Transverse colon (tissue), 4 donors: ENCODE measurements around the gene SIX3. TPM values are rescaled to one million over a fixed set of nuclear protein-coding genes. Genes with fewer than 3 reads are reported as not detected.

Source experiments
- DNase-seq: peaks from one replicate; pipeline ENCODE4 v3.0.0-alpha.2; 2019
- H3K27ac ChIP-seq, 4 donors: fragments of 200-600 bp; sonication (generic); 2 replicates each; pipeline ENCODE4 v1.5.1; 2016 to 2018; ENCODE audit warnings: inconsistent platforms in 4 of 4
- H3K27me3 ChIP-seq: fragments of 200-600 bp; sonication (generic); 2 replicates; pipeline ENCODE4 v1.5.1; 2017; ENCODE audit warnings: inconsistent platforms
- H3K36me3 ChIP-seq, 4 donors: fragments of 200-600 bp; sonication (generic); 2 replicates each; pipeline ENCODE4 v1.5.1; 2017 to 2019; ENCODE audit warnings: inconsistent platforms in 4 of 4
- H3K4me1 ChIP-seq, 4 donors: fragments of 200-600 bp; sonication (generic); 2 replicates each; pipeline ENCODE4 v1.5.1; 2017 to 2020; ENCODE audit warnings: inconsistent platforms in 4 of 4
- H3K4me3 ChIP-seq, 4 donors: fragments of 200-600 bp; sonication (generic); 1 replicate in 1 of 4; 2 replicates in 3 of 4; pipeline versions ENCODE4 v1.5.1 to v1.6.1; 2017 to 2019; ENCODE audit warnings: inconsistent platforms in 4 of 4
- H3K9me3 ChIP-seq, 2 donors: fragments of 200-600 bp; sonication (generic); 2 replicates each; pipeline ENCODE4 v1.5.1; 2017 to 2019; ENCODE audit warnings: inconsistent platforms in 2 of 2
- EP300 ChIP-seq: sonication (generic); formaldehyde crosslinking; IDR thresholded peaks from one replicate; pipeline ENCODE4 v1.6.1; 2017; ENCODE audit warnings: antibody characterized with exemption, low read depth
- POLR2A ChIP-seq: fragments of 450-650 bp; IDR thresholded peaks from one replicate; pipeline ENCODE4 v1.6.1; 2016; ENCODE audit warnings: antibody characterized with exemption, mild to moderate bottlenecking, moderate library complexity
- POLR2AphosphoS5 ChIP-seq, 3 donors: sonication (generic); formaldehyde crosslinking; IDR thresholded peaks; one replicate each; pipeline ENCODE4 v1.6.1; 2016; ENCODE audit warnings: antibody characterized with exemption in 3 of 3
- WGBS, 2 donors: methylation state at CpG; one replicate each; pipeline ENCODE4 v1.1.5; 2018; ENCODE audit warnings: low coverage in 1 of 2; 5-methylcytosine and 5-hydroxymethylcytosine counted together
- in situ Hi-C, 4 donors: fragments of 200-750 bp; cut with MboI; loops; one replicate each; pipeline versions ENCODE4 v1.15.0 to v1.15.1; 2017; ENCODE audit warnings: low sequenced_read_pairs in 3 of 4, low pct_ligation_motif_present in 1 of 4, low pct_unique_long_range_greater_than_20kb in 1 of 4
- intact Hi-C: fragments of 100-400 bp; cut with DNase I; formaldehyde crosslinking; loops from one replicate; pipeline ENCODE4 v1.15.1; 2023; ENCODE audit warnings: low total_unique reads
- total RNA-seq, 4 donors: library from RNA; depleted of rRNA; stranded (reverse); fragments of >200 nt; gene quantifications; one replicate each; pipeline ENCODE4 v1.1.0, GENCODE V29; 2016
- TF ChIP-seq, protein P1 (sequence below), 5 experiments: fragments of 200-600 bp in 3 of 5; fragments of 450-650 bp in 2 of 5; sonication (generic) in 3 of 5; IDR thresholded peaks; 1 replicate in 2 of 5; 2 replicates in 3 of 5; pipeline ENCODE4 v1.5.1; 2016 to 2017; ENCODE audit warnings: antibody characterized with exemption in 5 of 5, inconsistent platforms in 3 of 5, mild to moderate bottlenecking in 2 of 5, moderate library complexity in 1 of 5

The SIX3 gene
- total RNA-seq, 4 donors from 2014 or later, result not detected

DNA sequence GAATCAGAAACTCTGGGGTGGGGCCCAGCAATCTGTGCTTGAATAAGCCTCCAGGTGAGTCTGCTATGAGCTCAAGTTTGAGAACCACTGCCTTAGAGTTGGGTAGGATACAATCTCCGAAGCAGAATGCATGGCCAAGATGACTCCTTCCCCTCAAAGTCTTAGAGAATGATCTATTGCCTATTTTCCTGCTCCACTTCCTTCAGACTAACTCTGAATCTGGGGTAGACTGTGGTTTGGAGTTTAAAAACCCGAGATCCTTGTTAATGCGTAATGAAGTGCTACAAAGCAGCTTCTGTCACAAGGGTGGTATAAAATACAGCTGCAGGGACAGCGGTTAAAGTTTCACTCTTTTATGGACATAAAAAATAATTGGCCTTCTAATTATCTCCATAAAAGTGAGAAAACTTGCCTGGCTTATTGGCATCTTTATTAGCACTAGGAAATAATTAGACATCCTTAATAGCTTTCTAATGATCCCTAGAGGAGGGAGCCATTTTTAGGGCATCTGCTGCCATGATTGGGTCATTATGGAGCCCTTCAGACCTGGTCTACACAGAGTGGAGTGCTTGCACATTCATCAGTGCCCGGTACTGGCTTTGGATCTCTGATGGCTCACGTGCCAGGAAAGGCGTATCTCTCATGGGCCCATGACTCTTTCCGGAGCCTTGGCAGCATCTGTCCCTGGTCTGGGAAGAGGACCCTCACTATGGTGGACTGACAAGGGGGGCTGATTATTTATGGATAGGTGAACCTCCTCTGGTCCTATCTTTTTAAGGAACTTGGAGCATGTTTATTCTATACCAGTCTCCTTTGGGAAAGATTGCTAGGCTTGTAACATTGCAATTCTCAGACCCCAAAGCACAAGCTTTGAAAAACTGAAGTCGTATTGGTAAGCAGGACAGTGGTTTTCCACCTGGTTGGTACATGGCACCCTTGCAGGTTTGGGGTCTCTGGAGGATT, 39.5 kb downstream of the SIX3 start:
- in situ Hi-C loops, result loop anchor here in 3 of 4 donors (10.0 to 25.0 kb wide), 2 partner anchors 514 to 606 kb away; no protein-coding TSS in a partner anchor
- no peak for DNase-seq
- H3K36me3 ChIP-seq, result no peaks in the 10 kb centered on the region
- TF ChIP-seq, protein P1, sequence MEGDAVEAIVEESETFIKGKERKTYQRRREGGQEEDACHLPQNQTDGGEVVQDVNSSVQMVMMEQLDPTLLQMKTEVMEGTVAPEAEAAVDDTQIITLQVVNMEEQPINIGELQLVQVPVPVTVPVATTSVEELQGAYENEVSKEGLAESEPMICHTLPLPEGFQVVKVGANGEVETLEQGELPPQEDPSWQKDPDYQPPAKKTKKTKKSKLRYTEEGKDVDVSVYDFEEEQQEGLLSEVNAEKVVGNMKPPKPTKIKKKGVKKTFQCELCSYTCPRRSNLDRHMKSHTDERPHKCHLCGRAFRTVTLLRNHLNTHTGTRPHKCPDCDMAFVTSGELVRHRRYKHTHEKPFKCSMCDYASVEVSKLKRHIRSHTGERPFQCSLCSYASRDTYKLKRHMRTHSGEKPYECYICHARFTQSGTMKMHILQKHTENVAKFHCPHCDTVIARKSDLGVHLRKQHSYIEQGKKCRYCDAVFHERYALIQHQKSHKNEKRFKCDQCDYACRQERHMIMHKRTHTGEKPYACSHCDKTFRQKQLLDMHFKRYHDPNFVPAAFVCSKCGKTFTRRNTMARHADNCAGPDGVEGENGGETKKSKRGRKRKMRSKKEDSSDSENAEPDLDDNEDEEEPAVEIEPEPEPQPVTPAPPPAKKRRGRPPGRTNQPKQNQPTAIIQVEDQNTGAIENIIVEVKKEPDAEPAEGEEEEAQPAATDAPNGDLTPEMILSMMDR (IDR thresholded peaks at IDR 0.05), result no peak
- TF ChIP-seq EP300, result no peak
- TF ChIP-seq POLR2A, result no peak
- TF ChIP-seq POLR2AphosphoS5 (IDR thresholded peaks at IDR 0.05), result no peak
- H3K4me3 ChIP-seq, result no peak overlapping the region
- intact Hi-C loops, result loop anchor here (2.0 kb wide), 1 partner anchor 514 kb away; no protein-coding TSS in a partner anchor
- no peak overlapping the region for H3K27ac ChIP-seq
- WGBS, 2 donors, result 45 to 48% methylated on average over 5 to 9 of the region's 9 CpGs
- no peaks in the 10 kb centered on the region for H3K9me3 ChIP-seq
- peaks cover 55% of the 10 kb centered on the region for H3K27me3 ChIP-seq
- no peaks in the 10 kb centered on the region for H3K4me1 ChIP-seq

DNA sequence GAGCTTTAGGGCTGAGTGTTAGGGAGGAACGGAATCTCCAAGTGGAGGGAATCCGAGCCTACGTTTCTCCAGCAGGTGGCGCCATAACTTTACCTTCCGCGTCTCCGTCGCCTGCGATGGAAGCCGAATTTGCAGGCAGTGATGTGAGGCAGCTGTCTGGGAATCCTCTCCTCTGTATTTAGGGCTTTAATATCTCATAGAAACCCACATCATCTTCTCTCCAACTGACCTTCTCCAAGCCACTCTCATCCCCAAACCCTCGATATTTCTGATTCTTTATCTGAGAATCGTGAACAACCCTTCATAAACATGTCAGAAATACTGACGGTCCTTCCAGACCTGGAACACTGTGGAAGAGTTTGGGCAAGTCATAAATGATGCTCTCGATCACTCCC, 40.2 kb downstream of the SIX3 start:
- no peaks in the 10 kb centered on the region for H3K36me3 ChIP-seq
- DNase-seq, result peak; percentile 72
- TF ChIP-seq POLR2A, result no peak
- TF ChIP-seq, protein P1 (IDR thresholded peaks at IDR 0.05), result peak; percentile 77 to 88 (median 79)
- no peaks in the 10 kb centered on the region for H3K9me3 ChIP-seq
- H3K4me1 ChIP-seq, result no peaks in the 10 kb centered on the region
- intact Hi-C loops, result loop anchor here (2.0 kb wide), 1 partner anchor 513 kb away; no protein-coding TSS in a partner anchor
- peaks cover 56% of the 10 kb centered on the region for H3K27me3 ChIP-seq
- H3K27ac ChIP-seq, result no peak overlapping the region
- in situ Hi-C loops, result loop anchor here in 3 of 4 donors (10.0 to 25.0 kb wide), 2 partner anchors 513 to 606 kb away; no protein-coding TSS in a partner anchor
- H3K4me3 ChIP-seq, result no peak overlapping the region
- 0 to 11% methylated on average over 1 to 14 of the region's 14 CpGs for WGBS, 2 donors

DNA sequence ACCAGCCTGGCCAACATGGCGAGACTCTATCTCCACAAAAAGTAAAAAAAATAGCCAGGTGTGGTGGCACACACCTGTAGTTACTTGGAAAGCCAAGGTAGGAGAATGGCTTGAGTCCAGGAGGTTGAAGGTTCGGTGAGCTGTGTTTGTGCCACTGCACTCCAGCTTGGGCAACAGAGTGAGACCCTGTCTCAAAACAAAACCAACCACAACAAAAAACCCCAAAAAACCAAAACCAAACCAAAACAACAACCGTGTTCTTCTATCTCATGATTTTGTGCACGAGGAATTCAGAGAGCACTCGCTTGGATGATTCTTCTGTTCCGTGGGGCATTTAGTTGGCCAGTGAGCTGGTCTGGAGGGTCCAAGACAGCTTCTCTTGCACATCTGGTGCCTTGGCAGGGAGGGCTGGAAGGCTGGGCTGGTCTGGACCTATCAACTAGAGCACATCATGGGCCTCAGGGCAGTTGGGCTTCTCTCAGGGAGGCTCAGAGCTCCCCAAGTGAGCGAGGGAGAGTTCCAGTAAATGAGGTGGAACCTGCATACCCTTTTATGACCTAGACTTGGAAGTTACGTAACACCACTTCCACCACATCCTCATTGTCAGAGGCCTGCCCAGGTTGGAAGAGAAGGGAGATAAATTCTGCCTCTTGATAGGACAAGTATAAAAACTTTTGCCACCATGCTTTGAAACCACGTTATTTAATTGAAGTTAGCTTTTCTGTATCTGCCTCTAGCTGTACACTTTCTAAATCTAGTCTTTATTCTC, 42.5 kb downstream of the SIX3 start:
- peaks cover 0 to 4% of the 10 kb centered on the region in 2 donors for H3K9me3 ChIP-seq
- no peaks in the 10 kb centered on the region for H3K4me1 ChIP-seq
- intact Hi-C loops (no loop called here), in situ Hi-C loops (loop anchor here in 3 of 4 donors (10.0 to 25.0 kb wide), 2 partner anchors 511 to 603 kb away; no protein-coding TSS in a partner anchor)
- H3K27ac ChIP-seq, result no peak overlapping the region
- 76 to 77% methylated on average over 3 to 9 of the region's 9 CpGs for WGBS, 2 donors
- H3K4me3 ChIP-seq, result no peak overlapping the region
- TF ChIP-seq, protein P1 (IDR thresholded peaks at IDR 0.05), result no peak
- TF ChIP-seq POLR2A (no peak), POLR2AphosphoS5 (IDR thresholded peaks at IDR 0.05) (no peak)
- H3K36me3 ChIP-seq, result no peaks in the 10 kb centered on the region
- no peak for DNase-seq
- peaks cover 52% of the 10 kb centered on the region for H3K27me3 ChIP-seq

DNA sequence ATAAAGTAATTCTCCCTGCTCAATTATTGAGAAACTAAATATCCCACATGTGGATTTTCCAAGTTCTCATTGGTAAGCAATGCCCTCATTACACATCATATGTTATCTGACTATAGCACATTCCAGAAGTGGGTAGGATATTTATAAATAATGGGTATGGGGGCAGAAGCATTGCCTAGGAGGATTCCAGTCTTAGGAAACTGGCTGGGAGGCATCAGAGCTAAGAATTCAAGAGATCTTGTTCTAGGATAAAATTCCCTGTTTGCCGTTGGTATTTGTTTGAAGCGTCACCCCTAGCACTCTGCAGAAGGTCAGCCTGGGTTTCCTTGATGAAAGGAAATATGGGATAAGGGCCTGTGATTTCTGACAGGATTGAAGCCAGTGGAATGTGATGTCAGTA, 47.7 kb downstream of the SIX3 start:
- H3K27ac ChIP-seq, result no peak overlapping the region
- no peaks in the 10 kb centered on the region for H3K4me1 ChIP-seq
- H3K9me3 ChIP-seq, result peaks cover 0 to 7% of the 10 kb centered on the region in 2 donors
- no peak for TF ChIP-seq POLR2AphosphoS5 (IDR thresholded peaks at IDR 0.05)
- TF ChIP-seq EP300, result no peak
- TF ChIP-seq POLR2A, result no peak
- TF ChIP-seq, protein P1 (IDR thresholded peaks at IDR 0.05), result no peak
- in situ Hi-C loops, result loop anchor here (5.0 to 25.0 kb wide), 3 partner anchors 503 to 598 kb away; no protein-coding TSS in a partner anchor
- 82 to 100% methylated on average over 1 to 2 of the region's 2 CpGs for WGBS, 2 donors
- intact Hi-C loops, result no loop called here
- no peaks in the 10 kb centered on the region for H3K36me3 ChIP-seq
- no peak overlapping the region for H3K4me3 ChIP-seq
- H3K27me3 ChIP-seq, result peaks cover 53% of the 10 kb centered on the region
- no peak for DNase-seq
